Measurements from ENCODE around the gene PDLIM5.

Gene PDLIM5

GRCh38 chr4:94581766-94582165, 130.0 kb downstream of the PDLIM5 start:
- no peak for DNase-seq (ENCODE audit: extremely low read depth, low read depth)
- no peak for TF ChIP-seq CTCF (IDR thresholded peaks at IDR 0.05; ENCODE audit: low read depth, low read length)

- DNase-seq (ENCODE audit: extremely low read depth, low read depth) = no peak
- no peak for TF ChIP-seq CTCF (IDR thresholded peaks at IDR 0.05; ENCODE audit: low read depth, low read length)
Observed at GRCh38 chr4:94582517-94582916, 130.8 kb downstream of the PDLIM5 start.

GRCh38 chr4:94583914-94584641, 132.3 kb downstream of the PDLIM5 start:
- no peak for TF ChIP-seq CTCF (IDR thresholded peaks at IDR 0.05; ENCODE audit: low read depth, low read length)
- no peak for DNase-seq (ENCODE audit: extremely low read depth, low read depth)

GRCh38 chr4:94588896-94589693, 137.4 kb downstream of the PDLIM5 start:
- no peak for DNase-seq (ENCODE audit: extremely low read depth, low read depth)
- TF ChIP-seq CTCF (IDR thresholded peaks at IDR 0.05; ENCODE audit: low read depth, low read length) = no peak

GRCh38 chr4:94590493-94590892, 138.8 kb downstream of the PDLIM5 start:
- TF ChIP-seq CTCF (IDR thresholded peaks at IDR 0.05; ENCODE audit: low read depth, low read length) = no peak
- DNase-seq (ENCODE audit: extremely low read depth, low read depth) = no peak

- no peak for DNase-seq (ENCODE audit: extremely low read depth, low read depth)
- no peak for TF ChIP-seq CTCF (IDR thresholded peaks at IDR 0.05; ENCODE audit: low read depth, low read length)
Observed at GRCh38 chr4:94591289-94591688, 139.5 kb downstream of the PDLIM5 start.

- no peak for TF ChIP-seq CTCF (IDR thresholded peaks at IDR 0.05; ENCODE audit: low read depth, low read length)
- no peak for DNase-seq (ENCODE audit: extremely low read depth, low read depth)
Observed at GRCh38 chr4:94595013-94595412, 143.3 kb downstream of the PDLIM5 start.

Data from AG09319 (cell line).